Fibroblast of the aortic adventitia (primary cell): ENCODE data around the gene FOXL1. TPM values are rescaled to one million over a fixed set of nuclear protein-coding genes. Genes with fewer than 3 reads are reported as not detected.

Source experiments
- DNase-seq: peaks from one replicate; pipeline ENCODE4 v3.0.0-alpha.2; 2010; ENCODE audit warnings: low read depth
- H3K4me3 ChIP-seq: 2 replicates; pipeline ENCODE4 v1.5.1; 2011; ENCODE audit warnings: low read depth, mild to moderate bottlenecking, control low read depth, low read length, moderate library complexity
- total RNA-seq: library from RNA; depleted of rRNA; stranded (reverse); fragments of >200 nt; gene quantifications from 2 replicates; pipeline ENCODE4 v1.2.3, GENCODE V29; 2012; ENCODE audit warnings: low replicate concordance
- TF ChIP-seq, protein P1 (sequence below): IDR thresholded peaks from 2 replicates; pipeline ENCODE4 v1.5.1; 2011; ENCODE audit warnings: mild to moderate bottlenecking, low read length, control low read depth, inconsistent platforms; ENCODE audit not compliant: insufficient read depth

Gene FOXL1
- total RNA-seq, 1 donor, result 5.8 TPM

DNA sequence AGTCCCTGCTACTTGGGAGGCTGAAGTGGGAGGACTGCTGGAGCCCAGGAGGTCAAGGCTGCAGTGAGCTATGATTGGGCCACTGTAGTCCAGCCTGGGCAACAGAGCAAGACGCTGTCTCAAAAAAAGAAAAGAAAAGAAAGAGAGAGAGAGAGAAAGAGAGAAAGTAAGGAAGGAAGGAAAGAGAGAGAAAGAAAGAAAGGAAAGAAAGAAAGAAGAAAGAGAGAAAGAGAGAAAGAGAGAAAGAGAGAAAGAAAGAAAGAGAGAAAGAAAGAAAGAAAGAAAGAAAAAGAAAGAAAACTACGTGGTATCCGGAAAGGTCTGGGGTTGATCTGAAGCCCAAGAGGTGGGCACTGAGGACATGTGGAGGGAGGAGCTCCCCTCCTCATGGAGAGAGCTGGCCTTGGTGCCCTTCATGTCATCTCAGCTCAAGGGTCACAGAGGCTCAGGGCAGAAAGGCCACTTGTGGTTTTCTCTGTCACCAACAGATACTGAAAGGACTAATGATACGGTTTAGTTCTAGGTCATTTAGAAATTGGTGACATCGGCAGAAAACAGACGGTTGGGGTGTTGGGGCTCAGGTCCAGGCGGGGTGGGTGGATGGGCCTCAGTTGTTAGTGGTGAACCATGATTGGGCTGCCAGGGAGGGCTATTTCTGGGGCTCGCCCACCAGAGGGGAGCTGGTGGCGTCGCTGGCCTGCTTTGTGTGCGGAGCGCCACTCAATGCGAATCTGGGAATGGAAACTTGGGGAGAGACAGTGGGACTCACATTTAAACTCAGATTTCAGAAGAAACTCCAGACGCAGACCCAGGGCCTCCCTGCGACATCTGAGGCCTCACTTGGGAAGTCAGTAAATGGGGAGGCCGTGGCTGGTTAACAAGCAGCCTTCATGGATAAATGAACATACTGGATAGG lies 44.6 kb downstream of the FOXL1 start:
- TF ChIP-seq, protein P1, sequence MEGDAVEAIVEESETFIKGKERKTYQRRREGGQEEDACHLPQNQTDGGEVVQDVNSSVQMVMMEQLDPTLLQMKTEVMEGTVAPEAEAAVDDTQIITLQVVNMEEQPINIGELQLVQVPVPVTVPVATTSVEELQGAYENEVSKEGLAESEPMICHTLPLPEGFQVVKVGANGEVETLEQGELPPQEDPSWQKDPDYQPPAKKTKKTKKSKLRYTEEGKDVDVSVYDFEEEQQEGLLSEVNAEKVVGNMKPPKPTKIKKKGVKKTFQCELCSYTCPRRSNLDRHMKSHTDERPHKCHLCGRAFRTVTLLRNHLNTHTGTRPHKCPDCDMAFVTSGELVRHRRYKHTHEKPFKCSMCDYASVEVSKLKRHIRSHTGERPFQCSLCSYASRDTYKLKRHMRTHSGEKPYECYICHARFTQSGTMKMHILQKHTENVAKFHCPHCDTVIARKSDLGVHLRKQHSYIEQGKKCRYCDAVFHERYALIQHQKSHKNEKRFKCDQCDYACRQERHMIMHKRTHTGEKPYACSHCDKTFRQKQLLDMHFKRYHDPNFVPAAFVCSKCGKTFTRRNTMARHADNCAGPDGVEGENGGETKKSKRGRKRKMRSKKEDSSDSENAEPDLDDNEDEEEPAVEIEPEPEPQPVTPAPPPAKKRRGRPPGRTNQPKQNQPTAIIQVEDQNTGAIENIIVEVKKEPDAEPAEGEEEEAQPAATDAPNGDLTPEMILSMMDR, result no peak
- no peak for DNase-seq
- H3K4me3 ChIP-seq, result no peak overlapping the region

- DNase-seq, result no peak
- TF ChIP-seq, protein P1, result no peak
- no peak overlapping the region for H3K4me3 ChIP-seq
Measured at GRCh38 chr16:86625029-86625428, 46.7 kb downstream of the FOXL1 start.

- H3K4me3 ChIP-seq, result no peak overlapping the region
- TF ChIP-seq, protein P1, result no peak
- no peak for DNase-seq
Measured at GRCh38 chr16:86625821-86626220, 47.5 kb downstream of the FOXL1 start.

DNA sequence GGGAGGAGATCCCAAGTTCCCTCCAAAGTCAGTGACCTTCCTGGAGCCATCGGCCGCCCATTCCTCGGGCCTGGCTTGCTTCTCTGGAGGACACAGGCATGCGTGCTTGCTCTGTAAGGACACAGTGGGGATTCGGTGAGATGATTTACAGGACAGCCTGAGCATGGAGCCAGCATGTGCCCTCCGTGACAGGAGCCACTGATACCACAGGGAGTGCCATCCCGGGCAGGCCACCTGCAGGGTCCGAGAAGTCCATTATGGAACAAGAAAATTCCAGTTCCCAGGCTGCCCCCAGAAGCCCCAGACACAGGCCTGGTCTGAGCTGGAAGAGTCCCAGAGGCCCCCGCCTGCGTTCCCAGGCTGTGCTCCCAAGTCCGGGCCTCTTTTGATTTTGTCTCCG lies 47.9 kb downstream of the FOXL1 start:
- TF ChIP-seq, protein P1, result no peak
- H3K4me3 ChIP-seq, result no peak overlapping the region
- no peak for DNase-seq

- DNase-seq, result no peak
- H3K4me3 ChIP-seq, result no peak overlapping the region
- TF ChIP-seq, protein P1, result no peak
Measured at GRCh38 chr16:86626966-86627365, 48.6 kb downstream of the FOXL1 start.

DNA sequence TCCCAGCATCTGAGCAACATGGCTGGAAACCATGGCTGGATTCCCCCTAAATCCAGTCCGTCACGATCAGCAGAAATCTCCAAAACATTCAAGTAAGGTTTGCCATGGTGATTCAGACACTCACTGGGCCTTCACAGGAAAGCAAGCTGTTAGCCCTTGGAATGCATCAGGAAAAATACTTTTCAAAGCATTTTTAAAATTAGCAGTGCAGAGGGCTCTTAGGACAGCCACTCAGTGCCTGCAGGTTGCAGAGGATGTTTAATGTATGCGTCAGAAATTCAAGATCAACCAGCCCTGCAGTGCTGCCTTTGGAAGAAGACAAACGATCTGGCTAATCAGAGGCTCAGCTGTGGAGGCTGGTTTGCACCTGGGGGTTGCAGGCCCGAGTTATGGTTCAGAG lies 50.3 kb downstream of the FOXL1 start:
- no peak overlapping the region for H3K4me3 ChIP-seq
- TF ChIP-seq, protein P1, result no peak
- no peak for DNase-seq
